Measurements from ENCODE around the gene DNAJA4. TPM values are rescaled to one million over a fixed set of nuclear protein-coding genes. Genes with fewer than 3 reads are reported as not detected.
A peak's percentile ranks its signal among the peaks of the same experiment; 100 is the strongest.

Gene DNAJA4
- total RNA-seq, 4 donors from 2014 or later, result 14.2 to 16.9 (median 16.4) TPM

GRCh38 chr15:78290222-78290621 is 25.9 kb downstream of the DNAJA4 start:
- no peak overlapping the region for H3K4me3 ChIP-seq
- H3K4me1 ChIP-seq, result no peaks in the 10 kb centered on the region
- H3K27ac ChIP-seq, result no peak overlapping the region
- peaks cover 0 to 96% (median 0%) of the 10 kb centered on the region in 3 donors for H3K36me3 ChIP-seq
- H3K27me3 ChIP-seq, result no peaks in the 10 kb centered on the region
- 77 to 80% methylated on average over 3 of the region's 3 CpGs for WGBS, 2 donors
- no peak for TF ChIP-seq POLR2A (IDR thresholded peaks at IDR 0.05)
- no peak for TF ChIP-seq CTCF (IDR thresholded peaks at IDR 0.05)
- TF ChIP-seq EP300 (IDR thresholded peaks at IDR 0.05), result no peak
- DNase-seq (ENCODE audit: low spot score in 2 of 2), result no peak
- H3K9me3 ChIP-seq, result no peaks in the 10 kb centered on the region

GRCh38 chr15:78291052-78291451 is 26.7 kb downstream of the DNAJA4 start:
- Histone ChIP-seq H3K4me3 (no peak overlapping the region), H3K9me3 (no peaks in the 10 kb centered on the region), H3K27me3 (no peaks in the 10 kb centered on the region), H3K4me1 (no peaks in the 10 kb centered on the region), H3K27ac (no peak overlapping the region), H3K36me3 (peaks cover 0 to 88% (median 0%) of the 10 kb centered on the region in 3 donors)
- DNase-seq (ENCODE audit: low spot score in 2 of 2), result no peak
- WGBS, 2 donors, result 67 to 73% methylated on average over 2 of the region's 2 CpGs
- TF ChIP-seq EP300 (IDR thresholded peaks at IDR 0.05) (no peak), CTCF (IDR thresholded peaks at IDR 0.05) (no peak), POLR2A (IDR thresholded peaks at IDR 0.05) (no peak)

- H3K36me3 ChIP-seq, result peaks cover 0 to 81% (median 0%) of the 10 kb centered on the region in 3 donors
Measured at GRCh38 chr15:78291698-78292097, 27.3 kb downstream of the DNAJA4 start.

GRCh38 chr15:78292219-78292618 is 27.9 kb downstream of the DNAJA4 start:
- Histone ChIP-seq H3K27ac (no peak overlapping the region), H3K9me3 (no peaks in the 10 kb centered on the region), H3K4me1 (no peaks in the 10 kb centered on the region), H3K4me3 (no peak overlapping the region), H3K36me3 (peaks cover 0 to 76% (median 0%) of the 10 kb centered on the region in 3 donors), H3K27me3 (no peaks in the 10 kb centered on the region)
- no peak for DNase-seq (ENCODE audit: low spot score in 2 of 2)
- no peak for TF ChIP-seq CTCF (IDR thresholded peaks at IDR 0.05)
- TF ChIP-seq POLR2A (IDR thresholded peaks at IDR 0.05), result no peak
- TF ChIP-seq EP300 (IDR thresholded peaks at IDR 0.05), result no peak
- WGBS, 2 donors, result 96 to 97% methylated on average over 1 of the region's 1 CpG

More at GRCh38 chr15:78291698-78292097, 27.3 kb downstream of the DNAJA4 start:
- Histone ChIP-seq H3K9me3 (no peaks in the 10 kb centered on the region), H3K4me3 (no peak overlapping the region), H3K4me1 (no peaks in the 10 kb centered on the region), H3K27ac (no peak overlapping the region), H3K27me3 (no peaks in the 10 kb centered on the region)
- 95 to 100% methylated on average over 2 of the region's 2 CpGs for WGBS, 2 donors
- DNase-seq (ENCODE audit: low spot score in 2 of 2), result no peak
- TF ChIP-seq CTCF (IDR thresholded peaks at IDR 0.05) (no peak), POLR2A (IDR thresholded peaks at IDR 0.05) (no peak), EP300 (IDR thresholded peaks at IDR 0.05) (no peak)

GRCh38 chr15:78299101-78299930 is 35.0 kb downstream of the DNAJA4 start, which contains the start of gene SKIC8:
SKIC8 (minus strand) TSS chr15:78299609; CDS start chr15:78295686, 3,923 bp downstream.
- DNase-seq (ENCODE audit: low spot score in 2 of 2), result peak; percentile 76 to 79
- WGBS, 2 donors, result 0 to 2% methylated on average over 20 to 43 of the region's 55 CpGs
- no peak for TF ChIP-seq CTCF (IDR thresholded peaks at IDR 0.05)
- TF ChIP-seq EP300 (IDR thresholded peaks at IDR 0.05), result peak; percentile 63 to 98
- peak; percentile 12 to 65 for TF ChIP-seq POLR2A (IDR thresholded peaks at IDR 0.05)
- Histone ChIP-seq H3K36me3 (peaks cover 0 to 6% (median 0%) of the 10 kb centered on the region in 3 donors), H3K27me3 (peaks cover 0 to 2% of the 10 kb centered on the region in 2 donors), H3K4me1 (peaks cover 0 to 29% (median 11%) of the 10 kb centered on the region in 4 donors), H3K27ac (peak within 1 kb of the TSS; percentile 30 to 88 (median 80)), H3K4me3 (peak within 1 kb of the TSS; percentile 52 to 88 (median 78)), H3K9me3 (no peaks in the 10 kb centered on the region)
